Cardiac muscle cell (in vitro differentiated cells and primary cell): ENCODE measurements around the gene TGFBR3. TPM values are rescaled to one million over a fixed set of nuclear protein-coding genes. Genes with fewer than 3 reads are reported as not detected.

ENCODE experiments used
- DNase-seq, 2 donors: peaks; one replicate each; pipeline versions ENCODE4 v3.0.0 to v3.0.0-alpha.2; 2010 to 2017; ENCODE audit warnings: low read depth in 1 of 2, low spot score in 1 of 2
- H3K27ac ChIP-seq: fragments of 200-600 bp; sonication (generic); 2 replicates; pipeline ENCODE4 v1.5.1; 2016
- H3K27me3 ChIP-seq: fragments of 200-600 bp; sonication (generic); 2 replicates; pipeline ENCODE4 v1.6.0; 2016; ENCODE audit warnings: control low read depth
- H3K36me3 ChIP-seq: fragments of 200-600 bp; sonication (generic); 2 replicates; pipeline ENCODE4 v1.5.1; 2016; ENCODE audit warnings: control low read depth
- H3K4me1 ChIP-seq: fragments of 200-600 bp; sonication (generic); 2 replicates; pipeline ENCODE4 v1.8.1; 2017; ENCODE audit warnings: low read depth, mild to moderate bottlenecking, mixed run types
- H3K4me3 ChIP-seq: fragments of 200-600 bp; sonication (generic); 2 replicates; pipeline ENCODE4 v1.5.1; 2016; ENCODE audit warnings: mild to moderate bottlenecking
- H3K9me3 ChIP-seq: fragments of 200-600 bp; sonication (generic); 2 replicates; pipeline ENCODE4 v1.5.1; 2017; ENCODE audit warnings: low read depth, mild to moderate bottlenecking, control low read depth
- CTCF ChIP-seq: IDR thresholded peaks from 2 replicates; pipeline ENCODE4 v1.5.1; 2012; ENCODE audit warnings: low read depth, mild to moderate bottlenecking, low read length
- polyA plus RNA-seq: library from polyadenylated mRNA; unstranded; fragments of >200 nt; fragmentation: Nextera tagmentation; extraction: Ambion mirVana; gene quantifications from 2 replicates; pipeline ENCODE4 v1.2.1, GENCODE V29; 2016
- total RNA-seq: library from RNA; depleted of rRNA; stranded (reverse); fragments of >200 nt; gene quantifications from 2 replicates; pipeline ENCODE4 v1.2.3, GENCODE V29; 2016

TGFBR3 gene
- total and polyA plus RNA-seq, 2 experiments from 2014 or later, result 10.3 to 11.8 TPM

- TF ChIP-seq CTCF, result no peak
- Histone ChIP-seq H3K36me3 (no peaks in the 10 kb centered on the region), H3K4me3 (no peak overlapping the region), H3K9me3 (no peaks in the 10 kb centered on the region), H3K4me1 (no peaks in the 10 kb centered on the region), H3K27me3 (no peaks in the 10 kb centered on the region), H3K27ac (no peak overlapping the region)
- DNase-seq, result no peak
Observed at GRCh38 chr1:91637539-91637994, 248.4 kb downstream of the TGFBR3 start.

- no peaks in the 10 kb centered on the region for H3K36me3 ChIP-seq
- H3K4me1 ChIP-seq, result no peaks in the 10 kb centered on the region
- TF ChIP-seq CTCF, result no peak
- H3K9me3 ChIP-seq, result no peaks in the 10 kb centered on the region
- no peak overlapping the region for H3K27ac ChIP-seq
- DNase-seq, result no peak
- no peak overlapping the region for H3K4me3 ChIP-seq
- H3K27me3 ChIP-seq, result no peaks in the 10 kb centered on the region
Observed at GRCh38 chr1:91635763-91636162, 250.2 kb downstream of the TGFBR3 start.

- Histone ChIP-seq H3K27ac (no peak overlapping the region), H3K27me3 (no peaks in the 10 kb centered on the region), H3K36me3 (no peaks in the 10 kb centered on the region), H3K4me3 (no peak overlapping the region), H3K9me3 (no peaks in the 10 kb centered on the region), H3K4me1 (no peaks in the 10 kb centered on the region)
- TF ChIP-seq CTCF, result no peak
- DNase-seq, result no peak
Observed at GRCh38 chr1:91633438-91633837, 252.5 kb downstream of the TGFBR3 start.

GRCh38 chr1:91631718-91632330, 254.1 kb downstream of the TGFBR3 start:
- no peaks in the 10 kb centered on the region for H3K36me3 ChIP-seq
- TF ChIP-seq CTCF, result no peak
- H3K27ac ChIP-seq, result no peak overlapping the region
- H3K4me3 ChIP-seq, result no peak overlapping the region
- no peaks in the 10 kb centered on the region for H3K27me3 ChIP-seq
- H3K4me1 ChIP-seq, result no peaks in the 10 kb centered on the region
- no peak for DNase-seq
- H3K9me3 ChIP-seq, result no peaks in the 10 kb centered on the region

GRCh38 chr1:91630803-91631202, 255.1 kb downstream of the TGFBR3 start:
- no peaks in the 10 kb centered on the region for H3K4me1 ChIP-seq
- no peaks in the 10 kb centered on the region for H3K27me3 ChIP-seq
- no peaks in the 10 kb centered on the region for H3K9me3 ChIP-seq
- TF ChIP-seq CTCF, result no peak
- H3K4me3 ChIP-seq, result no peak overlapping the region
- no peak for DNase-seq
- no peak overlapping the region for H3K27ac ChIP-seq
- H3K36me3 ChIP-seq, result no peaks in the 10 kb centered on the region

Other genes starting within 250 kb of the TGFBR3 start
- not detected in 2 replicates for gene BRDT, start 63.2 kb upstream of the TGFBR3 start, total RNA-seq
- gene BRDT, start 63.2 kb upstream of the TGFBR3 start, polyA plus RNA-seq, result not detected in 2 replicates
- 1.9 and 2.1 TPM in 2 replicates for gene EPHX4, start 143.8 kb upstream of the TGFBR3 start, total RNA-seq
- gene EPHX4, start 143.8 kb upstream of the TGFBR3 start, polyA plus RNA-seq, result 1.7 and 6.2 TPM in 2 replicates
- not detected in 2 replicates for gene SETSIP, start 189.3 kb upstream of the TGFBR3 start, total RNA-seq
- not detected in 2 replicates for gene SETSIP, start 189.3 kb upstream of the TGFBR3 start, polyA plus RNA-seq
- 6.6 and 8.3 TPM in 2 replicates for gene BTBD8, start 194.2 kb upstream of the TGFBR3 start, total RNA-seq
- 2.7 and 3.1 TPM in 2 replicates for gene BTBD8, start 194.2 kb upstream of the TGFBR3 start, polyA plus RNA-seq